ENCODE data around the gene TCAP.
A peak's percentile ranks its signal among the peaks of the same experiment; 100 is the strongest.
"Not testable (repeated sequence)": the region's sequence is repeated elsewhere in the genome, so short reads cannot be mapped to it uniquely, and the experiment has no call there.

TCAP gene

DNA sequence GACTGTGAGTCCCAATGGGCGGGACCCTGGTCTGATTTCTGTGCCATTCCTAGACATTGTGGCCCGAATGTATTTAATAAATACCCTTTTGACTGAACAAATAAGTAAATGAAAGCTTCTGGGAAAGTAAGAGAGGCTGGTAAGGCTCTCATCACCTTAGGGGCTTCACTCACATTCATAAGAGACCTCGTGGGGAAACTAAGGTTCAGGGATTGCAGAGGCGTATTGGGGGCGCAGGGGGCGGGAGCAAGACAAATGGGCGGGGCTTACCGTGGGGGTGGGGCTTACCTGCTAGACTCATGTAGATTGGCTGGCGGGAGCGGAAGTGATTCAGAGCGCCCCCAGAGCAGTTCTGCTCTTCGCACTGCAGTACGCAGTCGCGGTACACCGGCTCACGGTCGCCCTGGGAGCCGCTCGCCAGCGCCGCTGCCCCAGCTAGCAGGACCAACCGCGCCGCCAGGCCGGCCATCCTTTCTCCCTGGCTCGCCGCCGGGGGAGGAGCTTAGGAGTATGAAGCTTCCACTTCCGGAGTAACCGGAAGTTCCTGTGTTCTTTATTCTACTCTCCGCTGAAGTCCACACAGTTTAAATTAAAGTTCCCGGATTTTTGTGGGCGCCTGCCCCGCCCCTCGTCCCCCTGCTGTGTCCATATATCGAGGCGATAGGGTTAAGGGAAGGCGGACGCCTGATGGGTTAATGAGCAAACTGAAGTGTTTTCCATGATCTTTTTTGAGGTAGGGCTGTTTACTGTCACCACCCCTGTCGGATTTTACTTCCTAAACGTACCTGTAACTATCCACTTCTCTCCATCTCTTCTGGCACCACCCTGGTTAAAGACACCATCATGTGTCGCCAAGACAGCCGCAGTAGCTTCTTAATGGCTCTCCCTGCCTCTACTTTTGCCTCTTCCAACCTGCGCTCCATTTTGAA, 22.7 kb downstream of the TCAP start, which contains the start of gene PGAP3:
Gene PGAP3 (minus strand): TSS at position 512 of the 929 bp plus-strand sequence. CDS start 43 bp downstream, at position 469.
- peak; percentile 89 for DNase-seq

- no peak for DNase-seq
Observed at GRCh38 chr17:39688475-39688835, 23.3 kb downstream of the TCAP start.

DNA sequence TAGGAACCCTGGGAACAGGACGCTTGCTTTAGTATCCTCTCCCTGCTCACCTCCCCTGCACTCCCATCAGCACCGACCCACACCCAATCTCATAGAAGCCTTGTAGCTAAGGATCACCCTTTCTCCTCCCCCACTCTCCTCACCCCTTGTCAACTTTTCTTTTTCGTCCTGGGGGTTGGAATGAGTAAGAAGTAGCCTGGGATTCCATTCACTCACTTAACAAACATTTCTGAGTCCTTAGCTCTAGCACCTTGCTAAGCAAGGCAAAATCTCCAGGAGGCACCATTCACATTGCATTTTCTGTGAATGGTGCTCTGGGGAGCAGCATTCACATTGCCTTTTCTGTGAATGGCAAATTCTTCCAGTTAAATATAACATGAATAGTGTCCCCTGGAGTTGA, 23.8 kb downstream of the TCAP start:
- DNase-seq = no peak

GRCh38 chr17:39694593-39694992, 29.4 kb downstream of the TCAP start:
- no peak for DNase-seq

- DNase-seq = no peak
Observed at GRCh38 chr17:39695089-39695474, 29.9 kb downstream of the TCAP start.

DNA sequence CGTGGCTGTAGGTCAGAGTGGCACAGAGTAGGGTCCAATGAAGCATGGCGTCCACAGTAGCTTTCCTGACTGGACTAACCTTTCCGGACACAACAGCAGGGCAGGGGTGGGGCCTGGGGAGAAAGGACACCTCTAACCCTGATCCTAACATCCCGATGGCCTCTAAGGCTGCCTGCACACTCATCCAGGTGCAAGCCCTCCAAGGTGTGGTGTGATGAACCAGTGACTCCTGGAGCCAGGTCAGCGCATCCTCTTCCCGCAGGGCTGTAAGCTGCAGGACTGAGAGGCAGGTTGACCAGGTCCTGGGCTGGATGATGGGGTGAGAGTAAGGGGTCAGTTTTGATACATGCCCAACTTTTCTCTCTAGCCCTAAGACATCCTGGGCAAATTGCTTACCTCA, 31.6 kb downstream of the TCAP start:
- no peak for DNase-seq

DNA sequence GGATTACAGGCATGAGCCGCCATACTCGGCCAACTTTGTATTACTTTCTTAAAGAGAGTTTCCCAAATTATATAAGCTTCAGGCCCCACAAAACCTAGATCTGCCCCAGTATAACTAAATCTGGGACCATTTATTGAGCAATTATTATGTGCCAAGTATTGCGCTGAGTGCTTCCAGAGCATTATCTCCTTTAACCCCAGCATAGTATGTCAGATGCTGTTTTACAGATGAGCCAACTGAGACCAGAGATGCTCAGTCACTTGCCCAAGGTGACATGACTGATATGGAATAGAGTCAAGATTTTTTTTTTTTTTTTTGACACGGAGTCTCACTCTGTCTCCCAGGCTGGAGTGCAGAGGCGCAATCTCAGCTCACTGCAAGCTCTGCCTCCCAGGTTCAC, 32.8 kb downstream of the TCAP start:
- DNase-seq = no peak

DNA sequence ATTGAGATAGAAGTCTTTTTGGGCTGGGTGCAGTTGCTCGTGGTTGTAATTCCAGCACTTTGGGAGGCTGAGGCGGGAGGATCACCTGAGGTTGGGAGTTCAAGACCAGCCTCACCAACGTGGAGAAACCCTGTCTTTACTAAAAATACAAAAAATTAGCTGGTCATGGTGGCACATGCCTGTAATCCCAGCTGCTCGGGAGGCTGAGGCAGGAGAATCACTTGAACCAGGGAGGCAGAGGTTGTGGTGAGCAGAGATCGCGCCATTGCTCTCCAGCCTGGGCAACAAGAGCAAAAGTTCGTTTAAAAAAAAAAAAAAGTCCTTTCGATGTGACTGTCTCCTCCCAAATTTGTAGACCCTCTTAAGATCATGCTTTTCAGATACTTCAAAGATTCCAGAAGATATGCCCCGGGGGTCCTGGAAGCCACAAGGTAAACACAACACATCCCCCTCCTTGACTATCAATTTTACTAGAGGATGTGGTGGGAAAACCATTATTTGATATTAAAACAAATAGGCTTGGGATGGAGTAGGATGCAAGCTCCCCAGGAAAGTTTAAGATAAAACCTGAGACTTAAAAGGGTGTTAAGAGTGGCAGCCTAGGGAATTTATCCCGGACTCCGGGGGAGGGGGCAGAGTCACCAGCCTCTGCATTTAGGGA, 34.1 kb downstream of the TCAP start:
- not testable (repeated sequence) for DNase-seq

DNA sequence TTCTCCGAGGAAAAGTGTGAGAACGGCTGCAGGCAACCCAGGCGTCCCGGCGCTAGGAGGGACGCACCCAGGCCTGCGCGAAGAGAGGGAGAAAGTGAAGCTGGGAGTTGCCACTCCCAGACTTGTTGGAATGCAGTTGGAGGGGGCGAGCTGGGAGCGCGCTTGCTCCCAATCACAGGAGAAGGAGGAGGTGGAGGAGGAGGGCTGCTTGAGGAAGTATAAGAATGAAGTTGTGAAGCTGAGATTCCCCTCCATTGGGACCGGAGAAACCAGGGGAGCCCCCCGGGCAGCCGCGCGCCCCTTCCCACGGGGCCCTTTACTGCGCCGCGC, 34.6 kb downstream of the TCAP start, which contains the start of gene ERBB2:
Gene ERBB2 (plus strand): TSS at position 247 of the 330 bp plus-strand sequence. CDS start 175 bp downstream, outside the sequence.
- no peak for DNase-seq

- no peak for DNase-seq
Observed at GRCh38 chr17:39700148-39700987, 35.2 kb downstream of the TCAP start.

- no peak for DNase-seq
Observed at GRCh38 chr17:39701012-39701783, 36.0 kb downstream of the TCAP start.

DNA sequence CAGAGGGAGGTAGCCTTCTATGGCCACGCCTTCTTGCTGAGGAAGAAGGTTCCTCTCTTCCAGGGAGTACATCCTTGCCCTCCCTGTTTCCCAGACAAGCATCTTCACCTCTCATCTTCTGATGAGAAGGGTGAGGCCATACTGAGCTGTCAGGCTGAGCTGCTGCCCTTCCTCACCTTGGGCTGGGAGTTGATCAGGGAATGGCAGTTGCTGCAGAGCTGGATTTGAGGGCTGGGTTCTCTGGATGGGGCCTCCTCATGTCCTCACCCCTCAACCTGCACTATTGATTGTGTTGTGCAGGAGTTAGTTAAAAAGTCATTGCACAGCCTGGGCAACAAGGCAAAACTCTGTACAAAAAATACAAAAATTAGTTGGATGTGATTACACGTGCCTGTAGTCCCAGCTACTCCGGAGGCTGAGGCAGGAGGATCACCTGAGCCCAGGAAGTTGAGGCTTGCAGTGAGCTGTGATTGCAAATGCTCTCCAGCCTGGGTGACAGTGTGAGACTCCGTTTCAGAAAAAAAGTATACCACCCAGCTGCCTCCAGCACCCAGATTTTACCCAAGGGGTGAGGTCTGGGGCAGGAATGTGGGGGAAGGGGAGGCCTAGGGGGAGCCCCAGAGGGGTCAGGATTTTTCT, 36.8 kb downstream of the TCAP start:
- DNase-seq = no peak

DNA sequence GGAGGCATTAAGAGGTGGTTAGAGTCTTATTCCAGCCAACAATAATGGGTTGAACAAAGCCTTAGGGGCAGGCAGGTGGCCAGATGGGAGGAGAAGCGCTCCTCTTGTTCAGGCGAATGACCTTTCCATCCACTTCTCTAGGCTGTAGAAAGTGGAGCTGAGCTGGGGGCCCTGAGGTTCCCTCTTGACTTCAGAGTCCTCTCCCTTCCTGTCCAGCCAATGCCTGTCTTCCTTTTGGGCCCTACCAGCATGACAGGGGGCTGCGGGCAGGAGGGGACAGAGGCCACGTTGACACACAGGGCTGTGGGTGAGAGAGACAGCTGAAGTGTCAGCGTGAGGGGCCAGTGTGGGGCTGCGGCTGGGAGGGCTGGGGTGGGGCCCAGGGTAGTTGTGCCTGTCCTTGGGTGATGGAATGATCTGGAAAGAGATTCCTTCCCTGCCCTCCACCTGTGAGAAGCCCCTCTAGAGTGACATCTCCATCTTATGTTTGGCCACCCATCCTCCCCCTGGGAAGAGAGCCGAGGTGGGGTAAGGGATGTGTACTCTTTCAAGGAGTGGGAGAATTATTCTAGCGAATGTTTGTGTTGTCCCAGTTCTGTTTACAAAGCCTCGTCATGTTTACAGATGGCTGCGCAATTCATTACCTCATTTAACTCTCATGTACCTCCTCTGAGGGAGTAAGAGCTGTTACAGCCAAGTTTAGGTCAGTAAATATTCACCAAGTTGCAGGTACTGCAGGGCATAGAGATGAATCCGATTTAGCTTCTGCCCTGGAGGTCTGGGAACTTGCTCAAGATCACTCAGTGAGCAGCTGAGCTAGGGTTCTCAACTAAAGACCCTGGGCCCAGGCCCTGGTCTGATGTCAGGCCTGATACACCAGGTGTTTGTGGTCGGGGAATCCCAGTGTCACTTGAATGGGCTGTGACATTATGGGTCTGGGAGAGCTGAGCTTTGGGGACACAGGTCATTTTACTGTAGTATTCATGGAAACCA, 38.0 kb downstream of the TCAP start:
- DNase-seq = no peak

- no peak for DNase-seq
Observed at GRCh38 chr17:39703913-39704312, 38.8 kb downstream of the TCAP start.

DNA sequence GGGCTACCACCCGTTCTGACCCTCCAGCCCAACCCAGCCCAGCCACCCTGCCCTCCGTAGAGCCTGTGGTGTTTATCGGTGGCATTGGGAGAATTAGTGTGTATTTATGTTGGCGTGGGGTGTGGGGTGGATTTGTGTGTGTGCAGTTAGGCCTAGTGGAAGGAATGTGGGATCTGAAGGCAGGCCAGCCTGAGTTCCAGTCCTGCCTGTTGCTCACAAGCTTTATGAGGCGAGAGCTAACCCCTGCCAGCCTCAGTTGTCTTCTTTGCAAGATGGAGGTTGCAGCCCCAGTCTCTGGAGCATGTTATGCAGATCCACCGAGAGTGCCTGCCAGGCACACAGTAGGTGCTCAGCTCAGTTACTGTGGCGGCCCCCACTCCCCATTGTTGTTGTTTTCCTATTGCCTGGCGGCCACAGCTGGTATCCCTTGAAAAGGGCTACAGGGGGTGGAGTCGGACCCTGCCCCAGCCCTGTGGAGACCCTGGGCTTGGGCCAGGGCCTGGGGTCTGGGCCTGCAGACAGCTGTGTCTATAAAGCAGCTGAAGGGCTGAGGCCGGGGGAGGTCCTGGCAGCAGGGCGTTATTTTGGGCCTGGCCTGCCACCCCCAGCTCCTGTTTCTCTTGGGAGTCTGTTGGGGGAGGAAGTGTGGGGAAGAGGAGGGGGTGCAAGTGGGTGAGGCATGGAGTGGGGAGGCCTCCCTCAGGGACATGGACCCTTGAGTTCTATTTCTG, 39.8 kb downstream of the TCAP start:
- no peak for DNase-seq

GRCh38 chr17:39705786-39706348, 40.7 kb downstream of the TCAP start:
- no peak for DNase-seq

DNA sequence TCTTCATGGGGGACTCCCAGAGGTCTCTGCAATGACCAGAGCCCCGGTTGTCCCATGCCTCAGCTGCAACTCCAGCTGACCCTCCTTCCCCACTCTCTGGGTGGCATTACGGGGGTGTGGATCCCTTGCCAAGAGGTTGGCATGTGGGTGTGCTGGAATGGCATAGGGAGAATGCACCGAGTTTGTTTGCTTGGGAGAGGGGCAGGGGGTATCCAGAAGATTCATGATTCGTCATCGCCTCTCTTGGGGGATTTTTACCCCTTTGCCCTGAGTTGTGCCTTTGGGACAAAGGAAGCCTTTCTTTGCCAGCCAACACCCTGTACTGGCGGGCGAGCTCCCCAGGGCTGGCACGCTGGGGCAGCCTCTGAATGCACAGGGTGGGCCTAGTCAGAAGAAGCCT, 41.2 kb downstream of the TCAP start:
- DNase-seq = no peak

GRCh38 chr17:39706921-39707337, 41.8 kb downstream of the TCAP start:
- no peak for DNase-seq

- no peak for DNase-seq
Observed at GRCh38 chr17:39709319-39709997, 44.3 kb downstream of the TCAP start.

Data from NCI-H1105 treated with DMSO at 0.1 percent for 48 hours (cell line).